ENCODE data around the gene SLC25A26.

DNA sequence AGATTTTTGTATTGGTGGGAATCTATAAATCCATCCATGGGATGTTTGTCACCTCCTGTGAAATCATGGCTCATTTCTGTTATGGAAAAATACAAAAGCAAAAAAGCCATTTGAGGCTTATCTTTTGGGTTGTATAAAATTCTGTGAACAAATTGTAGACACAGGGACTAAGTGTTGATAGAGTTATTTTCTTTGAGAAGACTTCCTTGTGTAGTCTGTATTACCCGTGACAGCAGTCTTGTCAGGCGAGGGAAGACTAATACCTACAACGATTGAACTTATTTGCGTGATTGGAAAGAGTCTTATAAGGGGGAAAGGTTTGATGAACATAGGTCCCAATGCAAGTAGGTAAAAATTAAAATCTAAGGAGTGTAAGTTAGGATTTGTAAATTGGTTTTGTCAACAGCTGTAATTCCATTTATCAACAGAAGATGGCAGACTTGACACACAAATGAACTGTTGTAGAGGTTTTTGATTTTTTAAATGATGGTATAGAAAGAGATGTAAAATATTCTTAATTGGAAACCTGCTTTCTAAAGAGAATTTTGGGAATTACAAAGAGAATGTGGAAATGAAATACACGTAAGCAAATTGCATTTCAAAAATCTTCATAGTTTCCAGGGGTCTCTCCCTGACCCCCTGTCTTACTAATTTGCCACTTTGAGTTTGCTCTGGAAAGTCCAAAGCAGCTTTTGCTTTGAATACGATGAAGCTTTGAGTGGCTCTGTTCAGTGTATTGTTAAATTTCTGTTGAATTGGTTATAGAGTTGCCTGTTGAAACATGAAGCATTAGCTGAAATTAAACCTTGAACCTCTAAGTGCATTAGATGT is 33.2 kb downstream of the SLC25A26 start:
- TF ChIP-seq, protein P1, sequence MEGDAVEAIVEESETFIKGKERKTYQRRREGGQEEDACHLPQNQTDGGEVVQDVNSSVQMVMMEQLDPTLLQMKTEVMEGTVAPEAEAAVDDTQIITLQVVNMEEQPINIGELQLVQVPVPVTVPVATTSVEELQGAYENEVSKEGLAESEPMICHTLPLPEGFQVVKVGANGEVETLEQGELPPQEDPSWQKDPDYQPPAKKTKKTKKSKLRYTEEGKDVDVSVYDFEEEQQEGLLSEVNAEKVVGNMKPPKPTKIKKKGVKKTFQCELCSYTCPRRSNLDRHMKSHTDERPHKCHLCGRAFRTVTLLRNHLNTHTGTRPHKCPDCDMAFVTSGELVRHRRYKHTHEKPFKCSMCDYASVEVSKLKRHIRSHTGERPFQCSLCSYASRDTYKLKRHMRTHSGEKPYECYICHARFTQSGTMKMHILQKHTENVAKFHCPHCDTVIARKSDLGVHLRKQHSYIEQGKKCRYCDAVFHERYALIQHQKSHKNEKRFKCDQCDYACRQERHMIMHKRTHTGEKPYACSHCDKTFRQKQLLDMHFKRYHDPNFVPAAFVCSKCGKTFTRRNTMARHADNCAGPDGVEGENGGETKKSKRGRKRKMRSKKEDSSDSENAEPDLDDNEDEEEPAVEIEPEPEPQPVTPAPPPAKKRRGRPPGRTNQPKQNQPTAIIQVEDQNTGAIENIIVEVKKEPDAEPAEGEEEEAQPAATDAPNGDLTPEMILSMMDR (optimal IDR thresholded peaks at IDR 0.05 in 1 of 3, IDR thresholded peaks at IDR 0.05 in 1 of 3, conservative IDR thresholded peaks at IDR 0.05 in 1 of 3; ENCODE audit: extremely low read depth in 1 of 3, insufficient read depth in 2 of 3, low read length in 3 of 3) = peak in 2 of 3 experiments; percentile 24 to 43
- no peak for TF ChIP-seq EZH2 (IDR thresholded peaks at IDR 0.05; ENCODE audit: low read length)
